ENCODE measurements around the gene HAAO.

Gene HAAO

GRCh38 chr2:42721898-42722297 lies 70.5 kb downstream of the HAAO start:
- H3K4me2 ChIP-seq (ENCODE audit: low read length) = no peak overlapping the region
- WGBS (ENCODE audit: extremely low coverage, insufficient coverage, insufficient read length) = no CpG with 5 or more reads among the region's 2 CpGs
- H3K18ac ChIP-seq (ENCODE audit: low read length) = no peak overlapping the region
- no peak overlapping the region for H2AFZ ChIP-seq (ENCODE audit: insufficient read depth, low read length, poor library complexity)
- no peaks in the 10 kb centered on the region for H3K79me2 ChIP-seq (ENCODE audit: control insufficient read depth, insufficient read depth, low read length, poor library complexity)
- H3K79me1 ChIP-seq (ENCODE audit: low read length) = no peaks in the 10 kb centered on the region
- H3K23ac ChIP-seq (ENCODE audit: low read length) = no peak overlapping the region
- H4K12ac ChIP-seq (ENCODE audit: low read depth, low read length) = no peak overlapping the region
- H3K9ac ChIP-seq (ENCODE audit: low read length) = no peak overlapping the region
- H4K8ac ChIP-seq (ENCODE audit: low read depth, low read length) = no peak overlapping the region
- H3K27ac ChIP-seq (ENCODE audit: low read depth, low read length) = no peak overlapping the region
- no peak overlapping the region for H3K4ac ChIP-seq (ENCODE audit: low read depth, low read length)
- H3K9me3 ChIP-seq (ENCODE audit: insufficient read depth, low read depth, low read length) = no peaks in the 10 kb centered on the region
- DNase-seq = no peak
- no peak overlapping the region for H4K91ac ChIP-seq (ENCODE audit: low read depth, low read length)
- H3K14ac ChIP-seq (ENCODE audit: low read length) = no peak overlapping the region
- no peak overlapping the region for H2BK12ac ChIP-seq (ENCODE audit: low read length)
- no peak overlapping the region for H3K4me3 ChIP-seq (ENCODE audit: low read depth, low read length)
- H3K27me3 ChIP-seq (ENCODE audit: insufficient read depth, low read length) = no peaks in the 10 kb centered on the region
- H3K36me3 ChIP-seq (ENCODE audit: control insufficient read depth in 1 of 2, insufficient read depth in 2 of 2, low read length in 2 of 2) = no peaks in the 10 kb centered on the region
- H2BK5ac ChIP-seq (ENCODE audit: low read depth, low read length, poor library complexity) = no peak overlapping the region
- H3K4me1 ChIP-seq (ENCODE audit: control insufficient read depth in 1 of 2, insufficient read depth in 2 of 2, low read length in 2 of 2) = peaks cover 2 to 9% of the 10 kb centered on the region in 2 experiments
- no peak overlapping the region for H2AK5ac ChIP-seq (ENCODE audit: low read length)
- H2BK120ac ChIP-seq (ENCODE audit: insufficient read depth, low read length, poor library complexity) = no peak overlapping the region

All from trophoblast cell (in vitro differentiated cells and primary cell).